Activated CD8-positive, alpha-beta memory T cell treated with anti-CD3 and anti-CD28 coated beads, Interleukin-2, amount 10 ng/mL, durations not matched to agents 7 days and 5 days (primary cell): ENCODE results near the gene SPRR2B. TPM values are rescaled to one million over a fixed set of nuclear protein-coding genes. Genes with fewer than 3 reads are reported as not detected.
"Not testable (repeated sequence)": the region's sequence is repeated elsewhere in the genome, so short reads cannot be mapped to it uniquely, and the experiment has no call there.

Experiments used
- ATAC-seq: fragments of 150-1000 bp; cut with Tn5 transposase; one replicate; pipeline ENCODE4 v1.10.0; 2021; ENCODE audit warnings: moderate library complexity
- CTCF ChIA-PET: fragments of 350-600 bp; sonication (Branson Sonifier 250); formaldehyde crosslinking; loops from one replicate; lab custom pipeline; 2021; ENCODE audit warnings: antibody characterized with exemption; lab: Charles Lee
- DNase-seq: peaks from one replicate; pipeline ENCODE4 v3.0.0-alpha.2; 2020
- H3K27ac Mint-ChIP-seq: one replicate; pipeline ENCODE4 v1.8.0; 2021; ENCODE audit warnings: mild to moderate bottlenecking, mixed read lengths
- H3K27me3 Mint-ChIP-seq: one replicate; pipeline ENCODE4 v1.8.0; 2021; ENCODE audit warnings: mixed read lengths
- H3K36me3 Mint-ChIP-seq: one replicate; pipeline ENCODE4 v1.8.0; 2021; ENCODE audit warnings: mild to moderate bottlenecking, mixed read lengths
- H3K4me1 Mint-ChIP-seq: one replicate; pipeline ENCODE4 v1.8.0; 2021; ENCODE audit warnings: mixed read lengths
- H3K4me3 Mint-ChIP-seq: one replicate; pipeline ENCODE4 v1.8.0; 2021; ENCODE audit warnings: mild to moderate bottlenecking, moderate library complexity, mixed read lengths
- H3K9me3 Mint-ChIP-seq: one replicate; pipeline ENCODE4 v1.8.0; 2022; ENCODE audit warnings: low read depth, mixed read lengths
- total RNA-seq, 2 experiments: library from RNA; stranded (reverse); gene quantifications; one replicate each; pipeline ENCODE4 v1.2.3, GENCODE V29; 2021

The SPRR2B gene
- total RNA-seq, 2 experiments from 2014 or later, result not detected

- H3K4me3 Mint-ChIP-seq, result no peak overlapping the region
- no peak overlapping the region for H3K27ac Mint-ChIP-seq
- H3K4me1 Mint-ChIP-seq, result no peaks in the 10 kb centered on the region
- peaks cover 10% of the 10 kb centered on the region for H3K27me3 Mint-ChIP-seq
- H3K9me3 Mint-ChIP-seq, result no peaks in the 10 kb centered on the region
- H3K36me3 Mint-ChIP-seq, result no peaks in the 10 kb centered on the region
- ATAC-seq (no peak), DNase-seq (no peak)
- CTCF ChIA-PET, result no interaction called here
Measured at GRCh38 chr1:153070243-153070642, 1.2 kb downstream of the SPRR2B start.

GRCh38 chr1:153058826-153059784, 12.3 kb downstream of the SPRR2B start:
- DNase-seq, result no peak

GRCh38 chr1:153058154-153058553, 13.3 kb downstream of the SPRR2B start:
- H3K27me3 Mint-ChIP-seq, result peaks cover 17% of the 10 kb centered on the region
- no peaks in the 10 kb centered on the region for H3K9me3 Mint-ChIP-seq
- CTCF ChIA-PET, result no interaction called here
- H3K4me1 Mint-ChIP-seq, result no peaks in the 10 kb centered on the region
- H3K4me3 Mint-ChIP-seq, result no peak overlapping the region
- H3K36me3 Mint-ChIP-seq, result no peaks in the 10 kb centered on the region
- no peak for DNase-seq
- no peak overlapping the region for H3K27ac Mint-ChIP-seq
- no peak for ATAC-seq

More at GRCh38 chr1:153058826-153059784, 12.3 kb downstream of the SPRR2B start:
- ATAC-seq, result no peak
- Mint-ChIP-seq H3K27me3 (peaks cover 22% of the 10 kb centered on the region), H3K4me1 (no peaks in the 10 kb centered on the region), H3K4me3 (no peak overlapping the region), H3K27ac (no peak overlapping the region), H3K36me3 (no peaks in the 10 kb centered on the region), H3K9me3 (no peaks in the 10 kb centered on the region)
- CTCF ChIA-PET, result no interaction called here

- H3K9me3 Mint-ChIP-seq, result no peaks in the 10 kb centered on the region
- DNase-seq, result no peak
- CTCF ChIA-PET, result no interaction called here
- no peaks in the 10 kb centered on the region for H3K36me3 Mint-ChIP-seq
- H3K4me1 Mint-ChIP-seq, result no peaks in the 10 kb centered on the region
- H3K27ac Mint-ChIP-seq, result no peak within 1 kb of the TSS
- no peak for ATAC-seq
- H3K4me3 Mint-ChIP-seq, result no peak within 1 kb of the TSS
- H3K27me3 Mint-ChIP-seq, result peaks cover 18% of the 10 kb centered on the region
Measured at GRCh38 chr1:153057375-153057774, 14.0 kb downstream of the SPRR2B start, which contains the start of gene SPRR2A. Gene SPRR2A (minus strand): TSS chr1:153057512. CDS start chr1:153056735, 777 bp downstream.

DNA sequence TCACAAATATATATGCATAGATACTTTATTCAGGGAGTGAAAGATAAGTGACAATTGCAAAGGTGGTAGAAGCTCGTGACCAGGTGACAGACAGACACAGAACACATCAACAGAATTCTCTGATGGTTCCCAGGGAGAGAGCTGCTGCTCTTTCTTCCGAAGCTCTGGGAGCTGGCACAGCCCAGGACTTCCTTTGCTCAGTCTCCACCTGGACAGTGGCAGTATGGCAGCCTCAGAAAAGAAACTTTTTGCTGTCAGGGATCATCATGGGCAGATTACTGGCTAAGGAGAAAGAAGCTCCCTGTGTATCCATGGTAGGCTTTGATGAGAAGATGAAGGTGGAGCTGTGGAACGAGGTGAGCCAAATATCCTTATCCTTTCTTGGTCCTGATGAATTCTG, 15.3 kb downstream of the SPRR2B start:
- H3K4me1 Mint-ChIP-seq, DNase-seq, ATAC-seq, CTCF ChIA-PET, H3K4me3 Mint-ChIP-seq, H3K36me3 Mint-ChIP-seq, H3K27ac Mint-ChIP-seq, H3K9me3 Mint-ChIP-seq: not testable (repeated sequence)
- peaks cover 24% of the 10 kb centered on the region for H3K27me3 Mint-ChIP-seq

DNA sequence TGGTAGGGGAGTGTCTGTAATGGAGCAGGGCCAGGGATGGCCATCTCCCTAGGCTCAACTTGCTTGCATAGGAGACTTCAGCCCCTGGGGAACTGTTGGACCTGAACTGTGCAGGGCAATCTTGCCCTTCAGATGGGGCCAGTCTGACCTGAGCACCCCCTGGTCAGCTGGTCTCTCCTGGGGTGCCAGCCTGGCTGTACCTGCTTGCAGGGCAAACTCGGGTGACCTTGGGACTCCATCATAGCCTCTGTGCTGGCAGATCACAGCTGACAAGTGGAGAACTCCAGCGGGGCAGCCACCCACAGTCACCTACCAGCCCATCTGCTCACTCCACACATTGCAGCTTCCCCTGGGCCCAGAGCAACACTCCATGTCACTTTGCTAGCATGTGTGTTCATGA, 22.2 kb downstream of the SPRR2B start:
- H3K4me3 Mint-ChIP-seq, result no peak overlapping the region
- H3K36me3 Mint-ChIP-seq, result no peaks in the 10 kb centered on the region
- no peaks in the 10 kb centered on the region for H3K4me1 Mint-ChIP-seq
- ATAC-seq (no peak), DNase-seq (no peak)
- no peaks in the 10 kb centered on the region for H3K9me3 Mint-ChIP-seq
- CTCF ChIA-PET, result no interaction called here
- H3K27ac Mint-ChIP-seq, result no peak overlapping the region
- peaks cover 23% of the 10 kb centered on the region for H3K27me3 Mint-ChIP-seq

DNA sequence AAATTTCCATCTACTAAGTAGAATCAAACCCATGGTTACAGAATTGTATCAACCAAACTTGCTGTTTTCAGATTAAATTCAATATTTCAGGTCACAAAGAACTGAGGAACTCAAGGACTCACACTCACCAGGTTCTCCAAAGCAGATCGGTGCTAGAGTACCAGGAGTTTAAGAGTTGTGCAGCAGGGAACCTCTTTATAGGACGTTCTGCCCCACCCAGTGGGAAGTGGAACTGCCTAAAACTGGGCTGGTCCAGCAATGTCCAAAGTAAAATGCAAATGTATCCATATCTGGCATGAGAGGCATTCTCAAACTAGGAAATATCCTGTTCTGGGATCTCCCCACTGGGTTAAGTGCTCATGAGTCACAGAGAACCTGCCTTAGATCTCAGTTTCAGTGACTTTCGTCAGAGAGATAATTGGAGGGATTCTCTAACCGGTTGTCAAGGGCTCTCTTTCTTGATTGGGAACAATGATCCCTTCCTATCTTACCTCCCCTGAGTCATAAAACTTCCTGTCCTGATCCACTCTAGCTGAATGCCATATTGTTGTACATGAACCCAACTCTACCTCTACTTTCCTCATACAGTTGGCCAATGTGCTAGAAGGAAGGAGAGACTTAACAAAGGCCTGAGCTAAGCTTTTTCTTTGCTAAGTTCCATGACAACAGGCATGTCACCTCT, 30.3 kb downstream of the SPRR2B start, which contains the start of gene SPRR2D:
Gene SPRR2D, minus strand, starts transcription at position 171 of the 682 bp plus-strand sequence. CDS start 774 bp downstream, outside the sequence.
- Mint-ChIP-seq H3K36me3 (no peaks in the 10 kb centered on the region), H3K27ac (no peak within 1 kb of the TSS), H3K4me3 (no peak within 1 kb of the TSS), H3K27me3 (peaks cover 27% of the 10 kb centered on the region), H3K4me1 (no peaks in the 10 kb centered on the region), H3K9me3 (no peaks in the 10 kb centered on the region)
- CTCF ChIA-PET, result no interaction called here
- DNase-seq (no peak), ATAC-seq (no peak)

GRCh38 chr1:153035211-153035610, 36.2 kb downstream of the SPRR2B start:
- CTCF ChIA-PET, result no interaction called here
- Mint-ChIP-seq H3K9me3 (no peaks in the 10 kb centered on the region), H3K27ac (no peak overlapping the region), H3K36me3 (no peaks in the 10 kb centered on the region), H3K4me1 (no peaks in the 10 kb centered on the region), H3K4me3 (no peak overlapping the region), H3K27me3 (no peaks in the 10 kb centered on the region)
- DNase-seq (no peak), ATAC-seq (no peak)

- ATAC-seq (no peak), DNase-seq (no peak)
- Mint-ChIP-seq H3K27me3 (no peaks in the 10 kb centered on the region), H3K36me3 (no peaks in the 10 kb centered on the region), H3K4me1 (no peaks in the 10 kb centered on the region), H3K27ac (no peak overlapping the region), H3K4me3 (no peak overlapping the region), H3K9me3 (no peaks in the 10 kb centered on the region)
- CTCF ChIA-PET, result no interaction called here
Measured at GRCh38 chr1:153032677-153033308, 38.6 kb downstream of the SPRR2B start.

- no peaks in the 10 kb centered on the region for H3K9me3 Mint-ChIP-seq
- H3K27ac Mint-ChIP-seq, result no peak overlapping the region
- H3K4me3 Mint-ChIP-seq, result no peak overlapping the region
- no peaks in the 10 kb centered on the region for H3K36me3 Mint-ChIP-seq
- CTCF ChIA-PET, result no interaction called here
- no peaks in the 10 kb centered on the region for H3K4me1 Mint-ChIP-seq
- no peaks in the 10 kb centered on the region for H3K27me3 Mint-ChIP-seq
- ATAC-seq (no peak), DNase-seq (no peak)
Measured at GRCh38 chr1:153032073-153032472, 39.3 kb downstream of the SPRR2B start.

DNA sequence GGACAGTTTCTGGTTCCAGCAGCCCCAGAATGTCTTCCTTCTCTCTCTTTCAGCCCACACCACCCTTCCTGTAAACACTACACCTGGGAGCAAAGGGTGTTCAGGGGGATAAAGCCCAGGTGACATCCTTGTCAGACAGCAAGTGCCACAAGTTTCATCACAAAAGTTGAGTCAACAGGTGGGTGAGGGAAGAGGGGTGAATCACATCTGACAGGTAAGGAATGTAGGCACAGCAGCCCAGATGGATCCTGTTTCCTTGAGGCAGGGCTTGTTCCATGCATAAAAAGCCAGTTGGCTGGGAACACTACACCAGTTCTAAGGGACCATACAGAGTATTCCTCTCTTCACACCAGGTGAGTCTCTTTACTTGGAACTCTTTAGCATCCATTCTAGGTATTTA, 40.5 kb downstream of the SPRR2B start, which contains the start of gene SPRR1B:
Gene SPRR1B, plus strand, starts transcription at position 309 of the 400 bp plus-strand sequence. CDS start 1,143 bp downstream, outside the sequence.
- Mint-ChIP-seq H3K9me3 (no peaks in the 10 kb centered on the region), H3K4me1 (no peaks in the 10 kb centered on the region), H3K27me3 (no peaks in the 10 kb centered on the region), H3K4me3 (no peak within 1 kb of the TSS), H3K27ac (no peak within 1 kb of the TSS), H3K36me3 (no peaks in the 10 kb centered on the region)
- CTCF ChIA-PET, result no interaction called here
- ATAC-seq (no peak), DNase-seq (no peak)

- DNase-seq (no peak), ATAC-seq (no peak)
- Mint-ChIP-seq H3K27ac (no peak overlapping the region), H3K9me3 (no peaks in the 10 kb centered on the region), H3K4me3 (no peak overlapping the region), H3K4me1 (no peaks in the 10 kb centered on the region), H3K36me3 (no peaks in the 10 kb centered on the region), H3K27me3 (peaks cover 5% of the 10 kb centered on the region)
- CTCF ChIA-PET, result no interaction called here
Measured at GRCh38 chr1:153028766-153029165, 42.6 kb downstream of the SPRR2B start.

- no peaks in the 10 kb centered on the region for H3K36me3 Mint-ChIP-seq
- no peak overlapping the region for H3K4me3 Mint-ChIP-seq
- no peak overlapping the region for H3K27ac Mint-ChIP-seq
- ATAC-seq, result no peak
- DNase-seq, result no peak
- no peaks in the 10 kb centered on the region for H3K9me3 Mint-ChIP-seq
- CTCF ChIA-PET, result no interaction called here
- no peaks in the 10 kb centered on the region for H3K4me1 Mint-ChIP-seq
- peaks cover 5% of the 10 kb centered on the region for H3K27me3 Mint-ChIP-seq
Measured at GRCh38 chr1:153025797-153026196, 45.6 kb downstream of the SPRR2B start.
